Activated T-cell treated with anti-CD3 and anti-CD28 coated beads, Interleukin-2, amount 50 U/mL, for 4 hours (primary cell): ENCODE data around the gene NELL1. TPM values are rescaled to one million over a fixed set of nuclear protein-coding genes. Genes with fewer than 3 reads are reported as not detected.
"Not testable (repeated sequence)": the region's sequence is repeated elsewhere in the genome, so short reads cannot be mapped to it uniquely, and the experiment has no call there.

Experiments used
- ATAC-seq, 2 donors: fragments of 200-7000 bp; cut with Tn5 transposase; one replicate each; pipeline ENCODE4 v1.10.0; 2021
- DNase-seq: peaks from one replicate; pipeline ENCODE4 v3.0.0-alpha.2; 2020
- H3K27me3 Mint-ChIP-seq: one replicate; pipeline ENCODE4 v1.8.0; 2021; ENCODE audit warnings: low read depth, mixed read lengths
- H3K36me3 Mint-ChIP-seq: one replicate; pipeline ENCODE4 v1.8.0; 2022; ENCODE audit warnings: mixed read lengths; ENCODE audit not compliant: insufficient read depth
- H3K4me1 Mint-ChIP-seq: one replicate; pipeline ENCODE4 v1.8.0; 2021; ENCODE audit warnings: low read depth, mixed read lengths
- H3K4me3 Mint-ChIP-seq: one replicate; pipeline ENCODE4 v1.8.0; 2021; ENCODE audit warnings: mild to moderate bottlenecking, moderate library complexity, mixed read lengths
- H3K9me3 Mint-ChIP-seq: one replicate; pipeline ENCODE4 v1.8.0; 2021; ENCODE audit warnings: mixed read lengths
- total RNA-seq, 3 donors: library from RNA; stranded (reverse); gene quantifications; one replicate each; pipeline ENCODE4 v1.2.1, GENCODE V29; 2021

Gene NELL1
- total RNA-seq, 3 donors from 2014 or later, result not detected

GRCh38 chr11:21122523-21122922 lies 453.1 kb downstream of the NELL1 start:
- ATAC-seq (no peak), DNase-seq (no peak)
- Mint-ChIP-seq H3K27me3 (no peaks in the 10 kb centered on the region), H3K4me3 (no peak overlapping the region), H3K4me1 (no peaks in the 10 kb centered on the region), H3K9me3 (no peaks in the 10 kb centered on the region), H3K36me3 (no peaks in the 10 kb centered on the region)

- Mint-ChIP-seq H3K4me1 (no peaks in the 10 kb centered on the region), H3K36me3 (no peaks in the 10 kb centered on the region), H3K27me3 (no peaks in the 10 kb centered on the region), H3K4me3 (no peak overlapping the region), H3K9me3 (peaks cover under 1% of the 10 kb centered on the region)
- ATAC-seq (no peak), DNase-seq (no peak)
Measured at GRCh38 chr11:21132146-21132720, 462.8 kb downstream of the NELL1 start.

- Mint-ChIP-seq H3K36me3 (no peaks in the 10 kb centered on the region), H3K27me3 (no peaks in the 10 kb centered on the region), H3K4me3 (no peak overlapping the region), H3K4me1 (no peaks in the 10 kb centered on the region), H3K9me3 (peaks cover 3% of the 10 kb centered on the region)
- ATAC-seq, result no peak
- no peak for DNase-seq
Measured at GRCh38 chr11:21133244-21133643, 463.9 kb downstream of the NELL1 start.

GRCh38 chr11:21133722-21134121 lies 464.3 kb downstream of the NELL1 start:
- no peak for ATAC-seq
- no peak for DNase-seq
- peaks cover 3% of the 10 kb centered on the region for H3K9me3 Mint-ChIP-seq
- H3K36me3 Mint-ChIP-seq, result no peaks in the 10 kb centered on the region
- no peaks in the 10 kb centered on the region for H3K4me1 Mint-ChIP-seq
- H3K4me3 Mint-ChIP-seq, result no peak overlapping the region
- no peaks in the 10 kb centered on the region for H3K27me3 Mint-ChIP-seq

- ATAC-seq, result no peak
- no peak overlapping the region for H3K4me3 Mint-ChIP-seq
- H3K9me3 Mint-ChIP-seq, result peaks cover 6% of the 10 kb centered on the region
- no peaks in the 10 kb centered on the region for H3K36me3 Mint-ChIP-seq
- H3K27me3 Mint-ChIP-seq, result no peaks in the 10 kb centered on the region
- no peak for DNase-seq
- H3K4me1 Mint-ChIP-seq, result no peaks in the 10 kb centered on the region
Measured at GRCh38 chr11:21137803-21138202, 468.4 kb downstream of the NELL1 start.

GRCh38 chr11:21141557-21141956 lies 472.2 kb downstream of the NELL1 start:
- not testable (repeated sequence) for ATAC-seq, DNase-seq, H3K4me3 Mint-ChIP-seq, H3K4me1 Mint-ChIP-seq, H3K36me3 Mint-ChIP-seq, H3K27me3 Mint-ChIP-seq
- peaks cover 10% of the 10 kb centered on the region for H3K9me3 Mint-ChIP-seq

- H3K9me3 Mint-ChIP-seq, result peaks cover 10% of the 10 kb centered on the region
- H3K36me3 Mint-ChIP-seq, result no peaks in the 10 kb centered on the region
- no peaks in the 10 kb centered on the region for H3K4me1 Mint-ChIP-seq
- no peak overlapping the region for H3K4me3 Mint-ChIP-seq
- no peaks in the 10 kb centered on the region for H3K27me3 Mint-ChIP-seq
- ATAC-seq, result no peak
- DNase-seq, result no peak
Measured at GRCh38 chr11:21142007-21142406, 472.6 kb downstream of the NELL1 start.

- no peaks in the 10 kb centered on the region for H3K36me3 Mint-ChIP-seq
- no peak overlapping the region for H3K4me3 Mint-ChIP-seq
- peaks cover 7% of the 10 kb centered on the region for H3K9me3 Mint-ChIP-seq
- H3K27me3 Mint-ChIP-seq, result no peaks in the 10 kb centered on the region
- ATAC-seq (no peak), DNase-seq (no peak)
- no peaks in the 10 kb centered on the region for H3K4me1 Mint-ChIP-seq
Measured at GRCh38 chr11:21144531-21144930, 475.1 kb downstream of the NELL1 start.

GRCh38 chr11:21148376-21148775 lies 479.0 kb downstream of the NELL1 start:
- Mint-ChIP-seq H3K27me3 (no peaks in the 10 kb centered on the region), H3K4me3 (no peak overlapping the region), H3K36me3 (no peaks in the 10 kb centered on the region), H3K9me3 (peaks cover 10% of the 10 kb centered on the region), H3K4me1 (no peaks in the 10 kb centered on the region)
- DNase-seq (no peak), ATAC-seq (no peak)

- no peaks in the 10 kb centered on the region for H3K27me3 Mint-ChIP-seq
- DNase-seq (no peak), ATAC-seq (no peak)
- H3K4me3 Mint-ChIP-seq, result no peak overlapping the region
- H3K9me3 Mint-ChIP-seq, result peaks cover 3% of the 10 kb centered on the region
- H3K4me1 Mint-ChIP-seq, result no peaks in the 10 kb centered on the region
- no peaks in the 10 kb centered on the region for H3K36me3 Mint-ChIP-seq
Measured at GRCh38 chr11:21160140-21160539, 490.8 kb downstream of the NELL1 start.

- DNase-seq, result no peak
- H3K4me1 Mint-ChIP-seq, result no peaks in the 10 kb centered on the region
- no peak overlapping the region for H3K4me3 Mint-ChIP-seq
- no peaks in the 10 kb centered on the region for H3K9me3 Mint-ChIP-seq
- no peaks in the 10 kb centered on the region for H3K36me3 Mint-ChIP-seq
- H3K27me3 Mint-ChIP-seq, result no peaks in the 10 kb centered on the region
- ATAC-seq, result no peak
Measured at GRCh38 chr11:21169639-21170038, 500.3 kb downstream of the NELL1 start.

- Mint-ChIP-seq H3K4me1 (no peaks in the 10 kb centered on the region), H3K36me3 (no peaks in the 10 kb centered on the region), H3K27me3 (no peaks in the 10 kb centered on the region), H3K9me3 (peaks cover 3% of the 10 kb centered on the region), H3K4me3 (no peak overlapping the region)
- no peak for ATAC-seq
- DNase-seq, result no peak
Measured at GRCh38 chr11:21173476-21173875, 504.1 kb downstream of the NELL1 start.

- H3K27me3 Mint-ChIP-seq, result no peaks in the 10 kb centered on the region
- no peak for ATAC-seq
- no peaks in the 10 kb centered on the region for H3K4me1 Mint-ChIP-seq
- H3K9me3 Mint-ChIP-seq, result peaks cover 3% of the 10 kb centered on the region
- no peak overlapping the region for H3K4me3 Mint-ChIP-seq
- no peaks in the 10 kb centered on the region for H3K36me3 Mint-ChIP-seq
- no peak for DNase-seq
Measured at GRCh38 chr11:21174781-21175180, 505.4 kb downstream of the NELL1 start.

GRCh38 chr11:21177379-21177778 lies 508.0 kb downstream of the NELL1 start:
- no peaks in the 10 kb centered on the region for H3K36me3 Mint-ChIP-seq
- no peak overlapping the region for H3K4me3 Mint-ChIP-seq
- H3K9me3 Mint-ChIP-seq, result peaks cover 3% of the 10 kb centered on the region
- no peaks in the 10 kb centered on the region for H3K27me3 Mint-ChIP-seq
- DNase-seq (no peak), ATAC-seq (no peak)
- no peaks in the 10 kb centered on the region for H3K4me1 Mint-ChIP-seq

GRCh38 chr11:21179770-21180169 lies 510.4 kb downstream of the NELL1 start:
- Mint-ChIP-seq H3K4me1 (no peaks in the 10 kb centered on the region), H3K36me3 (no peaks in the 10 kb centered on the region), H3K27me3 (no peaks in the 10 kb centered on the region), H3K4me3 (no peak overlapping the region), H3K9me3 (peaks cover 3% of the 10 kb centered on the region)
- ATAC-seq (no peak), DNase-seq (no peak)

GRCh38 chr11:21180182-21180581 lies 510.8 kb downstream of the NELL1 start:
- ATAC-seq (no peak), DNase-seq (no peak)
- no peaks in the 10 kb centered on the region for H3K36me3 Mint-ChIP-seq
- H3K4me3 Mint-ChIP-seq, result no peak overlapping the region
- H3K9me3 Mint-ChIP-seq, result peaks cover 7% of the 10 kb centered on the region
- no peaks in the 10 kb centered on the region for H3K27me3 Mint-ChIP-seq
- H3K4me1 Mint-ChIP-seq, result no peaks in the 10 kb centered on the region
